PC-3 (cell line): ENCODE measurements around the gene HNF4A. TPM values are rescaled to one million over a fixed set of nuclear protein-coding genes. Genes with fewer than 3 reads are reported as not detected.

Experiments
- ATAC-seq: fragments of 200-7000 bp; cut with Tn5 transposase; 2 replicates; pipeline ENCODE4 v1.9.1; 2020; ENCODE audit warnings: mild to moderate bottlenecking, moderate library complexity
- BruUV-seq: library from RNA; stranded (reverse); fragments of 400-500 nt; replicated peaks from 2 replicates; lab custom pipeline; 2021; lab: Mats Ljungman, UMichigan
- CTCF ChIA-PET: fragments of 300-600 bp; sonication (Branson Sonifier 250); formaldehyde crosslinking; loops from one replicate; lab custom pipeline; 2022; ENCODE audit warnings: antibody characterized with exemption; lab: Charles Lee
- POLR2A ChIA-PET: fragments of 300-600 bp; sonication (Branson Sonifier 250); formaldehyde crosslinking; loops from one replicate; lab custom pipeline; 2022; ENCODE audit warnings: antibody characterized with exemption; ENCODE audit not compliant: unreplicated experiment; lab: Charles Lee
- DNase-seq: peaks from one replicate; pipeline ENCODE4 v3.0.0-alpha.2; 2015
- H2AFZ ChIP-seq: fragments of 300-600 bp; sonication (generic); 2 replicates; pipeline ENCODE4 v1.6.0; 2016; ENCODE audit warnings: antibody characterized with exemption, low read length
- H3F3A ChIP-seq: fragments of 300-600 bp; sonication (generic); one replicate; pipeline ENCODE4 v1.6.0; 2017; ENCODE audit warnings: antibody characterized with exemption, low read length, control low read depth, mild to moderate bottlenecking; ENCODE audit not compliant: unreplicated experiment
- H3K27ac ChIP-seq: fragments of 300-600 bp; sonication (generic); 2 replicates; pipeline ENCODE4 v1.5.1; 2016; ENCODE audit warnings: mild to moderate bottlenecking, low read length
- H3K27me3 ChIP-seq: fragments of 300-600 bp; sonication (generic); 2 replicates; pipeline ENCODE4 v1.6.1; 2016; ENCODE audit warnings: low read length, mixed read lengths
- H3K36me3 ChIP-seq: fragments of 300-600 bp; sonication (generic); 2 replicates; pipeline ENCODE4 v1.6.1; 2016; ENCODE audit warnings: low read depth, mixed run types, low read length, mixed read lengths
- H3K4me1 ChIP-seq: fragments of 300-600 bp; sonication (generic); 2 replicates; pipeline ENCODE4 v1.5.1; 2016; ENCODE audit warnings: low read length; ENCODE audit not compliant: insufficient read depth
- H3K4me2 ChIP-seq: fragments of 300-600 bp; sonication (generic); 2 replicates; pipeline ENCODE4 v1.6.0; 2016; ENCODE audit warnings: low read length
- H3K4me3 ChIP-seq: fragments of 300-600 bp; sonication (generic); 2 replicates; pipeline ENCODE4 v1.5.1; 2016; ENCODE audit warnings: mild to moderate bottlenecking, low read length, mixed read lengths
- H3K79me2 ChIP-seq: fragments of 300-600 bp; sonication (generic); 2 replicates; pipeline ENCODE4 v1.6.1; 2017; ENCODE audit warnings: low read length, mixed read lengths
- H3K9ac ChIP-seq: fragments of 300-600 bp; sonication (generic); 2 replicates; pipeline ENCODE4 v1.6.0; 2016; ENCODE audit warnings: mild to moderate bottlenecking, low read length
- H3K9me2 ChIP-seq: fragments of 300-600 bp; sonication (generic); replicated peaks from 2 replicates; pipeline ENCODE4 v1.6.1; 2016; ENCODE audit warnings: mixed run types, low read length, mixed read lengths
- H3K9me3 ChIP-seq: fragments of 300-600 bp; sonication (generic); 2 replicates; pipeline ENCODE4 v1.6.1; 2016; ENCODE audit warnings: low read length, mixed read lengths
- H4K20me1 ChIP-seq: fragments of 300-600 bp; sonication (generic); 2 replicates; pipeline ENCODE4 v1.6.1; 2016; ENCODE audit warnings: low read length, mixed read lengths
- EZH2 ChIP-seq: fragments of 300-600 bp; sonication (generic); IDR thresholded peaks from one replicate; pipeline ENCODE4 v1.6.1; 2017; ENCODE audit warnings: antibody characterized with exemption, mild to moderate bottlenecking, low read length; ENCODE audit not compliant: unreplicated experiment
- EZH2phosphoT487 ChIP-seq: fragments of 300-600 bp; sonication (generic); IDR thresholded peaks from 2 replicates; pipeline ENCODE4 v1.6.1; 2018; ENCODE audit warnings: mild to moderate bottlenecking, antibody characterized with exemption, low read length, borderline replicate concordance
- intact Hi-C: fragments of 100-400 bp; cut with micrococcal nuclease; formaldehyde crosslinking; loops from 2 replicates; pipeline ENCODE4 v1.9.0; 2023
- total RNA-seq: library from RNA; depleted of rRNA; stranded (reverse); fragments of >200 nt; gene quantifications from 2 replicates; pipeline ENCODE4 v1.2.3, GENCODE V29; 2014
- TF ChIP-seq, protein P1 (sequence below): fragments of 300-600 bp; sonication (generic); conservative IDR thresholded peaks from 2 replicates; pipeline ENCODE4 v1.5.1; 2017; ENCODE audit warnings: antibody characterized with exemption, low read depth, mild to moderate bottlenecking, low read length

Gene HNF4A
- total RNA-seq, 1 experiment from 2014 or later: not detected

DNA sequence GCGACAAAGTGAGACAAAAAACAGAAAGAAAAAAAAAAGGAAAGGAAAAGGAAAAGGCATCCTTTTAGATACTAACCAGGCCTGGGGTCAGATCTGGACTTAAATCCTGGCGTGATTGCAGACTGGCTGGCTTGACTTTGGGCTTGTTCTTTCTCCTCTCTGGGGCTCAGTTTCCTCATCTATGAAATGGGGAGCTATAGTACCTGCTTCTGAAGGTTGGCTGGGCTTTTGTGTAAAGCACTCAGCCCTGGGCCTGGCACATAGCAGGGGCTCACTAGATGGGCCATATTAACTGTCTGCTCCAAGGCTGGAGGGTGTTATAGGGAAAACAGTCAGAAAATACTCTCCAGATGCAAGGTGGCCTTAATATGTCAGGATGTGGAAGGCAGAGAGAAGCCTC, 19.8 kb upstream of the HNF4A start:
- H3K4me2 ChIP-seq: no peak overlapping the region
- H3K9ac ChIP-seq: no peak overlapping the region
- no peaks in the 10 kb centered on the region for H3F3A ChIP-seq
- CTCF ChIA-PET: no interaction called here
- H3K9me2 ChIP-seq: no peaks in the 10 kb centered on the region
- H2AFZ ChIP-seq: no peak overlapping the region
- BruUV-seq: no TSS peak
- DNase-seq: no peak
- H3K4me1 ChIP-seq: no peaks in the 10 kb centered on the region
- no peak for ATAC-seq
- H3K36me3 ChIP-seq: no peaks in the 10 kb centered on the region
- H4K20me1 ChIP-seq: no peaks in the 10 kb centered on the region
- H3K79me2 ChIP-seq: no peaks in the 10 kb centered on the region
- no peak overlapping the region for H3K27ac ChIP-seq
- no peaks in the 10 kb centered on the region for H3K9me3 ChIP-seq
- POLR2A ChIA-PET: no interaction called here
- intact Hi-C loops: no loop called here
- TF ChIP-seq EZH2 (no peak), EZH2phosphoT487 (no peak)
- TF ChIP-seq, protein P1, sequence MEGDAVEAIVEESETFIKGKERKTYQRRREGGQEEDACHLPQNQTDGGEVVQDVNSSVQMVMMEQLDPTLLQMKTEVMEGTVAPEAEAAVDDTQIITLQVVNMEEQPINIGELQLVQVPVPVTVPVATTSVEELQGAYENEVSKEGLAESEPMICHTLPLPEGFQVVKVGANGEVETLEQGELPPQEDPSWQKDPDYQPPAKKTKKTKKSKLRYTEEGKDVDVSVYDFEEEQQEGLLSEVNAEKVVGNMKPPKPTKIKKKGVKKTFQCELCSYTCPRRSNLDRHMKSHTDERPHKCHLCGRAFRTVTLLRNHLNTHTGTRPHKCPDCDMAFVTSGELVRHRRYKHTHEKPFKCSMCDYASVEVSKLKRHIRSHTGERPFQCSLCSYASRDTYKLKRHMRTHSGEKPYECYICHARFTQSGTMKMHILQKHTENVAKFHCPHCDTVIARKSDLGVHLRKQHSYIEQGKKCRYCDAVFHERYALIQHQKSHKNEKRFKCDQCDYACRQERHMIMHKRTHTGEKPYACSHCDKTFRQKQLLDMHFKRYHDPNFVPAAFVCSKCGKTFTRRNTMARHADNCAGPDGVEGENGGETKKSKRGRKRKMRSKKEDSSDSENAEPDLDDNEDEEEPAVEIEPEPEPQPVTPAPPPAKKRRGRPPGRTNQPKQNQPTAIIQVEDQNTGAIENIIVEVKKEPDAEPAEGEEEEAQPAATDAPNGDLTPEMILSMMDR: no peak
- no peaks in the 10 kb centered on the region; the same call in 1 of the 2 replicates for H3K27me3 ChIP-seq
- no peak overlapping the region for H3K4me3 ChIP-seq

DNA sequence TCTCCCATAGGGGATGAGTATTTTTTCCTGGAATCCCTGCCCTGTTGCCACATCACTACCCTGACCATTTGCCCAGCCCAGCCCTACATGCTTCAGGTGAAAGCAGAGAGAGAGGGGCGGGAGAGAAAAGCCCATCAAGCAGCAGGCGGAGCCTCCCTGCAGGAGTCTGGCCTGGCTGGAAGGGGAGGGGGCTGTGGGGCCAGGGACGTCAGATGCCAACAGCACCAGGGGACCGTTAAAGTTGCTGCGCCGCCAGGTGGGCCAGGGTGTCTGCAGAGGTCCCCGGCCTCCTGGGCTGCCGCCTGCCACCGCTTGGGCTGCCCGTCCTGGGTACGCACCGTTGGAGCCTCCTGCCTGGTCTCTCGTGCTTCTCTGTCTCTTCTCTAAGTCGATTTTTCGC, 19.4 kb upstream of the HNF4A start:
- no TSS peak for BruUV-seq
- H3K27me3 ChIP-seq: no peaks in the 10 kb centered on the region; the same call in 1 of the 2 replicates
- DNase-seq (no peak), ATAC-seq (no peak)
- TF ChIP-seq, protein P1: no peak
- TF ChIP-seq EZH2: no peak
- TF ChIP-seq EZH2phosphoT487: no peak
- H3K27ac ChIP-seq: no peak overlapping the region
- H4K20me1 ChIP-seq: no peaks in the 10 kb centered on the region
- H3K36me3 ChIP-seq: no peaks in the 10 kb centered on the region
- no peak overlapping the region for H3K9ac ChIP-seq
- ChIA-PET CTCF (no interaction called here), POLR2A (no interaction called here)
- H2AFZ ChIP-seq: no peak overlapping the region
- H3K4me2 ChIP-seq: no peak overlapping the region
- no peaks in the 10 kb centered on the region for H3K9me3 ChIP-seq
- no peaks in the 10 kb centered on the region for H3K4me1 ChIP-seq
- intact Hi-C loops: no loop called here
- no peak overlapping the region for H3K4me3 ChIP-seq
- H3K79me2 ChIP-seq: no peaks in the 10 kb centered on the region
- H3F3A ChIP-seq: no peaks in the 10 kb centered on the region
- no peaks in the 10 kb centered on the region for H3K9me2 ChIP-seq

DNA sequence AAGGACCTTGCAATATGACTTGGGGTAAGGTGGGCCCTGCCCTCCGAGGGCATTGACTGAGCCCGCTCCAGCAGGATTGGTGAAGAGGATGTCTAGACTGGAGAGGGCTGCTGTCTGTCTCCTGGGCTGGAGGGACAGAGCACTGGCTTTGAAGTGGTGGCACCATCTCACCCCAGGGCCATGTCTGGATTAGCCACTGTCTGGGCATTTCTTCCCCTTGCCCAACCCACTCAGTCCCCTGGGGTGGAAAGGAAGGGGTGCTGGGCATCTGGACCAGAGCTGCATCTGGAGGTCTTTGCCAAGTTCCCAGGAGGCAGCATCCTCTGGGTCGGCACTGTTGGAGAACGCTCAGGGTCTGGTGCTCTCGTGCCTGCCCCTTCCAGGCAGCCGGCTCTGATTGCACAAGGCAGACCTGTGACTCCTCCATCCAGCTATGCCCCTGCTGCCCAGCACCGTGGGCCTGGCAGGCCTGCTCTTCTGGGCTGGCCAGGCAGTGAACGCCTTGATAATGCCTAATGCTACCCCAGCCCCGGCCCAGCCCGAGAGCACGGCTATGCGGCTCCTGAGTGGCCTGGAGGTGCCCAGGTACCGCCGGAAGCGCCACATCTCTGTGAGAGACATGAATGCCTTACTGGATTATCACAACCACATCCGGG, 18.6 kb upstream of the HNF4A start, which contains the start of gene R3HDML:
TSS of gene R3HDML (plus strand) at position 319 of the 656 bp plus-strand sequence. CDS start at position 434, 115 bp downstream.
- ATAC-seq (no peak), DNase-seq (no peak)
- CTCF ChIA-PET: no interaction called here
- Histone ChIP-seq H3K36me3 (no peaks in the 10 kb centered on the region), H3K27me3 (no peaks in the 10 kb centered on the region; the same call in 1 of the 2 replicates), H3K9me2 (no peaks in the 10 kb centered on the region), H4K20me1 (no peaks in the 10 kb centered on the region), H3K79me2 (no peaks in the 10 kb centered on the region), H3K4me1 (no peaks in the 10 kb centered on the region), H3K4me3 (no peak within 1 kb of the TSS), H3F3A (no peaks in the 10 kb centered on the region), H3K9ac (no peak within 1 kb of the TSS), H3K4me2 (no peak within 1 kb of the TSS), H2AFZ (no peak within 1 kb of the TSS), H3K27ac (no peak within 1 kb of the TSS), H3K9me3 (no peaks in the 10 kb centered on the region)
- TF ChIP-seq EZH2 (no peak), EZH2phosphoT487 (no peak)
- TF ChIP-seq, protein P1: no peak
- intact Hi-C loops: no loop called here
- POLR2A ChIA-PET: no interaction called here
- no TSS peak for BruUV-seq
